COR-L47 (cell line): ENCODE data around the gene BANP.
"Not testable (repeated sequence)": the region's sequence is repeated elsewhere in the genome, so short reads cannot be mapped to it uniquely, and the experiment has no call there.

Experiments
- DNase-seq: peaks from one replicate; lab custom pipeline; 2025; lab: John Stamatoyannopoulos, UW

The BANP gene

GRCh38 chr16:88066680-88067529, 115.7 kb downstream of the BANP start:
- no peak for DNase-seq

DNA sequence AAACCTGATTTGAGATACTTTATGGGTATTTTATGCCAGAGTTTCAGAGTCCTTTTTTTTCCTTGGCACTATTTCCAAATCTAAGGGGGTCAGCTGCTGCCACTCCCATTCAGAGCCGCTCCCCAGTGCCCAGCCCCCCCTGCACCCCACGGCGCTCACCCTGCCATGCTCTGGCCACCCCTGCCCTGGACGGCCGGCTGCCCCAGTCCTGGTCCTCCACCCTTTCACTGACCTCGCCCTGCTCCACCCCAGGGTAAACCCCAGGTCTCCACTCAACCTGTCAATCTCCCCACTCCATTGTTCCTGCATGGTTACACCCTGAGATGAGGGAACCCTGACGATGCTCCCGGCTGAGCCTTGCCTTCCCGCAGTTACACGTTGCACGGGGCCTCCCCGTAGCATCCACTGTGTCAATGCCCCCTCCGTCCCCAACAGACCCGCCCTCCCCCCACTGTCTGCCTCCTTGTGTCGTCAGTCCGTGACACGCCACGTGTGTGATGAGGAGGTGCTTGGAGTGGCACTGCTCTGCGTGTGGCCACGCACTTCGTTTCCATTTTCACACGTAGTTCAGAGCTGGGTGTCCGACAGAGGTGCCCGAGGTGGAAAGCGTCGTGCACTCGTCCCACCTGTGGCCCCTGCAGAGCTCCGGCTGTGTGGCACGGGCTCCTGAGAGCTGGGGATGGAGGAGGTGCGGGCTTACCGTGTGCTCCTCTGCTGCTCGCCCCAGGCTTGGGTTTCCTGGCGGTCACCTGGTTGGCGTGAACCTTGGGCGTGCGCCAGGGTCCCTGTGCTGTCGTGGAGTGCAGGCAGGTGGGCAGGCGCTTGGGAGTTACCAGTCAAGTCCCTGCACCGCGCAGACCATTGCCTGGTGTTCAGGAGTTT, 116.5 kb downstream of the BANP start:
- DNase-seq, result no peak

- no peak for DNase-seq
Observed at GRCh38 chr16:88068476-88069396, 117.5 kb downstream of the BANP start.

DNA sequence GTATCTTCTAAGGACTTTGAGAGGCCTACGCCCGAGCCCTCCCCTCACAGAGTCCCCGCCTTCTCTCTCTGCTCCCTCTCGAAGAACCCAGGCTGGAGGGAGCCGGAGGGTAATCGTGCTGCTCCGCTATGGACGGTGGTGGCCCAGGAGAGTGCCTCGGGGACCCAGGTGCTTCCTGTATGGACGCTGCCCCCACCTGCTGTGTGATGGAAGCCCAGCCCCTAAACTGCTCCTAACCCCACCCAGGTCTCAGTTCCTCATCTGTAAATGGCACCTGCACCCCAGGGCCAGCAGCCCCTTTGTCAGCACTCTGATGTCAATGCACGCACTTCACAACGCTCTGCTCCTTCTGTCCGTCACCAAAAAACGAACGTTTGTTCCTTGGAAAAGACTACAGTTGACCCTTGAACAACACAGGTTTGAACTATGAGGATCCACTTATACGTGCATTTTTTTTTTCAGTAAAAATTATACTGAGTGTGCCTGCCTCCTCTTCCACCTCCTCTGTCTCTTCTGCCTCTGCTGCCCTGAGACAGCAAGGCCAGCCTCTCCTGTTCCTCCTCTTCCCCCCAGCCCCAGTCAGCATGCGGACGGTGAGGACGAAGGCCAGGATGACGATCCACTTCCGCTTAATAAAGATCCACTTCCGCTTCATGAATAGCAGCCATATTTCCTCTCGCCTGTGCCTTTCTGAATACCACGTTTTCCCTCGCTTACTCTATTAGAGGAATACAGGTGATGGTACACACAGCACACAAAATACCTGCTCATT, 118.3 kb downstream of the BANP start:
- DNase-seq, result no peak

DNA sequence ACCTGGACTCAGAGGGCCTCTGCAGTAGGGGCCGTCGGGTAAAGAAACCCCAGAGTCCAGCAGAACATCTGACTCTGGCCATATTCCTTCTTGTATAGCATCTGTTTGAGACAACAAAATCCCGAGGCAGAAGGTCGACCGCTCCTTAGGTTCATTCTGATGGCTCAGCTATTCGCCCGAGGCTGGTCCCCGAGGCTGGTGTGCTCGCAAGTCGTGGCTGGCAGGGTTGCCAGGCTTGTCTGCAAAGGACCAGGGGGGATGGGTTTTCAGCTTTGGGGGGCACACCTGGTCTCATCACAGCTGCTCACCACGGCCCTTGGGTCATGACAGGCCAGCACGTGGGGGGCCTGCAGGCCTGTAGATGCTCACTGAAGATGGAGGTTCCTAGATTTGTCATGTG, 119.1 kb downstream of the BANP start:
- no peak for DNase-seq

- DNase-seq, result no peak
Observed at GRCh38 chr16:88070989-88071625, 119.9 kb downstream of the BANP start.

GRCh38 chr16:88071908-88072307, 120.7 kb downstream of the BANP start:
- DNase-seq, result no peak

GRCh38 chr16:88072571-88073001, 121.4 kb downstream of the BANP start:
- DNase-seq, result no peak

- no peak for DNase-seq
Observed at GRCh38 chr16:88073201-88073721, 122.0 kb downstream of the BANP start.

DNA sequence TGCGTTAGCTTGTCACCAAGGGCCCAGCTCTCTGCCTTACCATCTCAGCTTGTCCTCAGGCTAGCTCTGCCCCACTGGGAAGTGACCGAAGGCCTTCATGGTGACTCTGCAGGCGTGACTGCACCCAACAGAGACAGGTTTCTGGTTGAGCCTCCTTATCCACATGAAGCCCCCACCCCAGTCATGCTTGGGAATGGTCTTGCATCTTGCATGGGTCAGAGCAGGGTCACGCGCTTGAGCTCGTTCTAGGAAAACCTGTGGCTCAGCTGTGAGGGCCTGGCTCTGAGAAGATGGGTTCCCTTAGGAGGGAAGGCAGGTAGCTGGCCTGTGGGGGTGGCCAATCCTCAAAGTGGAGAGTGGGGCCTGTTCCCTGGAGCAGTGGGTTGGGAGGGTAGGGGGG, 122.8 kb downstream of the BANP start:
- no peak for DNase-seq

- DNase-seq, result no peak
Observed at GRCh38 chr16:88076211-88076931, 125.1 kb downstream of the BANP start.

DNA sequence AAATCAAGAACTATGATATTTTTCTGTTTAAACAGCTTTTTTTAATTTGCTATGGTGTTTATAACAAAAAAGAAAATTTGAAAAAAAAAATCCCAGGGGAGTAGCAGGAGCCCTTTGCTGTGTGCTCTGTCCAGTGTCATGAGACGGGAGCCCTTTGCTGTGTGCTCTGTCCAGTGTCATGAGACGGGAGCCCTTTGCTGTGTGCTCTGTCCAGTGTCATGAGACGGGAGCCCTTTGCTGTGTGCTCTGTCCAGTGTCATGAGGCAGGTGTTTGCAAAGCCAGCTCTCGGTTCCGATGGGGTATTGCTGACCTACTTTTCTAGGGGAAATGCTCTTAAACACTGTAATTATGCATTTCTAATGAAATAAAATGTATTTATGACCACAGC, 125.7 kb downstream of the BANP start:
- not testable (repeated sequence) for DNase-seq

DNA sequence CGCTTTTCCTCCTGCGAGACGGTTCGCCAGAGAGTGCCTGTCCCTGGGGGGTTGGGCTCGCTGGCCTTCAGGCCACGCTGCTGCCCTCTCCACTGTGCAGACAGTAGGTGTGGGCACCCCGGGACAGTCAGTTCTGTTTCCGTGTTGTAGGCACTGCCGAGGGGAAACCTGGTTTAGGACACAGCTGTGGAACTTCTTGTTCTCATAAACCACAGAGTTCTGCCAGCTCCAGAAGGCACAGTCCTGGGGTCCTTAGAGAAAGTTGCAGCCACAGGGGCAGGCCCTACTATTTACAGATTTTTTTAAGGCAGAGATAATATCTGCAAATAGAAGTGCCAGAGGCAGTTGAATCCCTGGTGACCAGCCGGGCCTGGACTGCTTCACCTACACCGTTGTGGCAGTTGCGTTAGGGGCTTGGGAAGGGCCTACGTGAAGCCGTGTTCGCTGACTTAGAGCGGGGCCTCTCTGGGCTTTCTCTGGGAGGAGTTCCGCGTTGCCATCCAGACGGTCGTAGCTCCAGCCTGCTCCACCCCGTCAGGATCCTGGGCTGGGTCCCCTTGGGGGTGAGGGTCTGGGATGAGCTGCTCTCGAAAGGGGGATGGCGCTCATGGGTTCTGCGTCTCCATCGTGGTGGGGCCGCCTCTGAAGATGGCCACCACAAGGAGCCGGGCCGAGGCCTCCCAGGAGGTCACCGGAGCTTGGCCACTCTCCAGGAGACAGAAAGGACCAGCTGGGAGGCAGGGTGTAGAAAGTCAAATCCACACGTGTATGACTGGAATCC, 126.3 kb downstream of the BANP start:
- no peak for DNase-seq

DNA sequence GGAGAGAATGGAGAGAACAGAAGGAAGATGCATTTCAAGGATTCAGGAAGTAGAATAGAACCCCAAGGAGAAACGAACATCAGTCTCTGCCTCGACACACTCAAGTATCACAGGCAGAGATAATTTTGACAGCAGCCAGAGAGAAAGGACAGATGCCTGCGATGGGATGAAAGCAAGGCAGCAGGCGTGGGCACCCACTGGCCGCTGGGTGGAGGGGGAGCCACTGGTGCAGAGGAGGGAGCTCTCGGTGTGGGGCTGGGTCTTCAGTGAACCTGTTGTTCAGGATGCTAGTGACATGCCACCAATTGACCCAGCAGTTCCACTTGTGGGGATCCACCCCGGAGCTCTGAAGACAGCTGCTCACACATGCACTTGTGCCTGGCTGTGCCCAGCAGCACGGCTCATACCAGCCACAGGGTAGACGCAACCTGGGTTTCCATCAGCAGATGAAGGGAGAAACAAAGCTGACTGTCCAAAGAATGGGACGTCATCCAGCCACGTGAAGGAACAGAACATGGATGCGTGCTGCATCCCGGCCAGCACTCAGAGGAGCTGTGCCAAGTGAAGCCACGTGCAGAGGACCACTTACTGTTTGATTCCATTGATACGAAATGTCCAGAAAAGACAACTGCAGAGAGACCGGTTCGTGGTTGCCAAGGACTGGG, 127.0 kb downstream of the BANP start:
- no peak for DNase-seq

- DNase-seq, result no peak
Observed at GRCh38 chr16:88083582-88083981, 132.3 kb downstream of the BANP start.

GRCh38 chr16:88084881-88085280, 133.6 kb downstream of the BANP start:
- no peak for DNase-seq

DNA sequence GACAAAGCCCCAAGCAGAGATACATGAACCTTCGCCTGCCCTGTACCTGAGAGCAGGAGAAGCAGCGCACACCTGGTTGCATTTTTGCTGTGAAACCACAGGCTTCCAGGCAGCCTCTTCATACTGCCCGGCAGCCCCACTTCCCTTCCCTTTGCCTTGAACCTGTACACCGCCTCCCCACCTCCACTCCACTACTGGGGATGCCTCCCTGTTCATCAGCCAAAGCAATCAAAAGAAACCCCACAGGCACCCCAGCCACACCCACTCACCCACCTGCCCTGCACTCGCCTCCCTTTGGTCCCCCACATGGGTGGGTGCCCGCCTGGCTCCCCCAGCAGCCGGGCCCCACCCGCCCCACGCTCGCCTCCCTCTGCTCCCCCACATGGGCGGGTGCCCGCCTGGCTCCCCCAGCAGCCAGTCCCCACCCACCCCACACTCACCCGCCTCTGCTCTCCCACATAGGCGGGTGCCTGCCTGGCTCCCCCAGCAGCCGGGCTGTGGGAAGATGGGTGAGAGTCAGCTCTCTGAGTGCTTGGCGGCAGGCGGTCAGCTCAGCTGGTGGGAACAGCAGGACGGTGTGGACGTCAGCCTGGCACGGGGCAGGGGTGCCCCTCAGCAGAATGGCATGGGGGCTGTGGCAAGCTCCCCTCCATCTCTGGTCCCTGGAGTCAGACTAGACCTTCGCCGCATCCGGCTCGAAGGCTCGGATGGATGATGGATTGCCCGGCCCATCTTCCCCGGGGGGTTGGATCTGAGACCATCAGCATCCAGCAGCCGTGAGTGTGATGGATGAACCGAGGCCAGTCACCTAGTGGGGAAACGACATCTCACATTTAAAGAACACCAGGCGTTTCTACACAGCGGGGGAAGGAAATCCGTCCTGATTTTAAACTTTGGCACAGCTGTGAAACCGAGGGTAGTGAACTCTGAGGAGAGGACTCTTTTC, 135.6 kb downstream of the BANP start:
- DNase-seq, result no peak
